Measurements from ENCODE around the gene MICU1.

MICU1 gene

GRCh38 chr10:72595436-72595835, 30.4 kb downstream of the MICU1 start:
- DNase-seq (ENCODE audit: low read depth, low spot score): no peak
- in situ Hi-C loops (cut with HindIII; ENCODE audit: low sequenced_read_pairs): no loop called here
- TF ChIP-seq CTCF (IDR thresholded peaks at IDR 0.05; ENCODE audit: low read depth, low read length): no peak
- no peak overlapping the region for H3K4me3 ChIP-seq (ENCODE audit: low read depth, low read length)

GRCh38 chr10:72593963-72594362, 31.9 kb downstream of the MICU1 start:
- no peak for TF ChIP-seq CTCF (IDR thresholded peaks at IDR 0.05; ENCODE audit: low read depth, low read length)
- no peak for DNase-seq (ENCODE audit: low read depth, low spot score)
- H3K4me3 ChIP-seq (ENCODE audit: low read depth, low read length): no peak overlapping the region
- in situ Hi-C loops (cut with HindIII; ENCODE audit: low sequenced_read_pairs): no loop called here

- peak; percentile 8 for DNase-seq (ENCODE audit: low read depth, low spot score)
- in situ Hi-C loops (cut with HindIII; ENCODE audit: low sequenced_read_pairs): no loop called here
- H3K4me3 ChIP-seq (ENCODE audit: low read depth, low read length): no peak overlapping the region
- no peak for TF ChIP-seq CTCF (IDR thresholded peaks at IDR 0.05; ENCODE audit: low read depth, low read length)
Observed at GRCh38 chr10:72588266-72588665, 37.6 kb downstream of the MICU1 start.

- no peak for DNase-seq (ENCODE audit: low read depth, low spot score)
- H3K4me3 ChIP-seq (ENCODE audit: low read depth, low read length): no peak overlapping the region
- in situ Hi-C loops (cut with HindIII; ENCODE audit: low sequenced_read_pairs): no loop called here
- TF ChIP-seq CTCF (IDR thresholded peaks at IDR 0.05; ENCODE audit: low read depth, low read length): no peak
Observed at GRCh38 chr10:72587568-72587967, 38.3 kb downstream of the MICU1 start.

- no peak for TF ChIP-seq CTCF (IDR thresholded peaks at IDR 0.05; ENCODE audit: low read depth, low read length)
- in situ Hi-C loops (cut with HindIII; ENCODE audit: low sequenced_read_pairs): no loop called here
- no peak overlapping the region for H3K4me3 ChIP-seq (ENCODE audit: low read depth, low read length)
- no peak for DNase-seq (ENCODE audit: low read depth, low spot score)
Observed at GRCh38 chr10:72574636-72575035, 51.2 kb downstream of the MICU1 start.

- DNase-seq (ENCODE audit: low read depth, low spot score): no peak
- TF ChIP-seq CTCF (IDR thresholded peaks at IDR 0.05; ENCODE audit: low read depth, low read length): no peak
- in situ Hi-C loops (cut with HindIII; ENCODE audit: low sequenced_read_pairs): no loop called here
- no peak overlapping the region for H3K4me3 ChIP-seq (ENCODE audit: low read depth, low read length)
Observed at GRCh38 chr10:72573079-72573478, 52.8 kb downstream of the MICU1 start.

All from astrocyte of the spinal cord (primary cell).